ENCODE measurements around the gene TSPAN13. TPM values are rescaled to one million over a fixed set of nuclear protein-coding genes. Genes with fewer than 3 reads are reported as not detected.

TSPAN13 gene
- total and polyA plus RNA-seq, 10 of the 15 experiments (the other 5 are each of a cell fraction or from before 2014, with no cell fraction given): 0.26 to 0.37 TPM; not detected in 8

DNA sequence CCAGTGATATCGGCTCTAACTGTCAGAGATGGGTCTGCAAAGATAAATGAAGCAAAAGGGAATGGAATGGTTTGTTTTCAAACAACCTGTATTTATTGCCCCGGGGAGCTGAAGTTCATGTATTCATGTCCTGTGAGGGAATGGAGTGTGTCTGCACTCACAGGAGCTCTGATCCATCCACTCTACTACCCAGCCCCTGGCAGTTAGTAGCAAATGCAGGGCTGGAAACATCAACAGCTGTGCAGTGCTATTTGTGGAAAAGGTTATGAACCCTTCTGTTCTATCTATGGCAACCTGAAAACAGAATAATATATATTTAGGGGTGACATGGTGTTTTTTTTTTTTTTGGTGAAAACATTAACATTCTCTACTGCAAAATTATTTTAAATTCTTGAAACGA, 41.4 kb downstream of the TSPAN13 start:
- RAD21 ChIA-PET (ENCODE audit: unreplicated experiment): no interaction called here
- no peak for ATAC-seq
- Histone ChIP-seq H4K20me1 (ENCODE audit: control insufficient read depth, insufficient read depth) (no peaks in the 10 kb centered on the region), H3K9ac (ENCODE audit: control insufficient read depth, insufficient read depth, low read length) (no peak overlapping the region), H3K9me3 (replicated peaks; ENCODE audit: control insufficient read depth, insufficient read depth, low read length) (no peaks in the 10 kb centered on the region), H3K4me3 (no peak overlapping the region), H3K4me1 (ENCODE audit: control insufficient read depth, insufficient read depth, low read length) (no peaks in the 10 kb centered on the region), H3K27ac (ENCODE audit: control insufficient read depth, insufficient read depth) (no peak overlapping the region), H3K36me3 (ENCODE audit: control insufficient read depth in 2 of 2, insufficient read depth in 2 of 2, low read length in 1 of 2) (no peaks in the 10 kb centered on the region), H3K79me2 (ENCODE audit: control insufficient read depth, insufficient read depth, low read length) (no peaks in the 10 kb centered on the region), H3K27me3 (replicated peaks in 1 of 2; ENCODE audit: control insufficient read depth in 2 of 2, insufficient read depth in 2 of 2, low read length in 1 of 2) (peaks cover 0 to 2% of the 10 kb centered on the region in 2 experiments; a peak in 1 of 4 replicates), H2AFZ (ENCODE audit: control insufficient read depth, low read depth, low read length) (no peak overlapping the region), H3K4me2 (ENCODE audit: control insufficient read depth, insufficient read depth) (no peak overlapping the region)
- SMC1A ChIA-PET (ENCODE audit: uncharacterized antibody, unreplicated experiment): no interaction called here
- CTCF ChIA-PET: no interaction called here
- no peak for DNase-seq (ENCODE audit: low read depth, low spot score)
- TF ChIP-seq, protein P1, sequence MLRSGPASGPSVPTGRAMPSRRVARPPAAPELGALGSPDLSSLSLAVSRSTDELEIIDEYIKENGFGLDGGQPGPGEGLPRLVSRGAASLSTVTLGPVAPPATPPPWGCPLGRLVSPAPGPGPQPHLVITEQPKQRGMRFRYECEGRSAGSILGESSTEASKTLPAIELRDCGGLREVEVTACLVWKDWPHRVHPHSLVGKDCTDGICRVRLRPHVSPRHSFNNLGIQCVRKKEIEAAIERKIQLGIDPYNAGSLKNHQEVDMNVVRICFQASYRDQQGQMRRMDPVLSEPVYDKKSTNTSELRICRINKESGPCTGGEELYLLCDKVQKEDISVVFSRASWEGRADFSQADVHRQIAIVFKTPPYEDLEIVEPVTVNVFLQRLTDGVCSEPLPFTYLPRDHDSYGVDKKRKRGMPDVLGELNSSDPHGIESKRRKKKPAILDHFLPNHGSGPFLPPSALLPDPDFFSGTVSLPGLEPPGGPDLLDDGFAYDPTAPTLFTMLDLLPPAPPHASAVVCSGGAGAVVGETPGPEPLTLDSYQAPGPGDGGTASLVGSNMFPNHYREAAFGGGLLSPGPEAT (IDR thresholded peaks at IDR 0.05; ENCODE audit: low read depth): no peak
- TF ChIP-seq EP300 (IDR thresholded peaks at IDR 0.05; ENCODE audit: borderline replicate concordance in 1 of 2, control insufficient read depth in 1 of 2, low read depth in 2 of 2, low read length in 2 of 2) (no peak), NFIC (IDR thresholded peaks at IDR 0.05; ENCODE audit: low read depth, low read length) (no peak), SMAD1 (IDR thresholded peaks at IDR 0.05; ENCODE audit: low read depth, partially characterized antibody) (no peak), SREBF2 (IDR thresholded peaks at IDR 0.05; ENCODE audit: low read length) (no peak), STAT3 (IDR thresholded peaks at IDR 0.05; ENCODE audit: low read depth, low read length) (no peak)
- TF ChIP-seq, protein P2, sequence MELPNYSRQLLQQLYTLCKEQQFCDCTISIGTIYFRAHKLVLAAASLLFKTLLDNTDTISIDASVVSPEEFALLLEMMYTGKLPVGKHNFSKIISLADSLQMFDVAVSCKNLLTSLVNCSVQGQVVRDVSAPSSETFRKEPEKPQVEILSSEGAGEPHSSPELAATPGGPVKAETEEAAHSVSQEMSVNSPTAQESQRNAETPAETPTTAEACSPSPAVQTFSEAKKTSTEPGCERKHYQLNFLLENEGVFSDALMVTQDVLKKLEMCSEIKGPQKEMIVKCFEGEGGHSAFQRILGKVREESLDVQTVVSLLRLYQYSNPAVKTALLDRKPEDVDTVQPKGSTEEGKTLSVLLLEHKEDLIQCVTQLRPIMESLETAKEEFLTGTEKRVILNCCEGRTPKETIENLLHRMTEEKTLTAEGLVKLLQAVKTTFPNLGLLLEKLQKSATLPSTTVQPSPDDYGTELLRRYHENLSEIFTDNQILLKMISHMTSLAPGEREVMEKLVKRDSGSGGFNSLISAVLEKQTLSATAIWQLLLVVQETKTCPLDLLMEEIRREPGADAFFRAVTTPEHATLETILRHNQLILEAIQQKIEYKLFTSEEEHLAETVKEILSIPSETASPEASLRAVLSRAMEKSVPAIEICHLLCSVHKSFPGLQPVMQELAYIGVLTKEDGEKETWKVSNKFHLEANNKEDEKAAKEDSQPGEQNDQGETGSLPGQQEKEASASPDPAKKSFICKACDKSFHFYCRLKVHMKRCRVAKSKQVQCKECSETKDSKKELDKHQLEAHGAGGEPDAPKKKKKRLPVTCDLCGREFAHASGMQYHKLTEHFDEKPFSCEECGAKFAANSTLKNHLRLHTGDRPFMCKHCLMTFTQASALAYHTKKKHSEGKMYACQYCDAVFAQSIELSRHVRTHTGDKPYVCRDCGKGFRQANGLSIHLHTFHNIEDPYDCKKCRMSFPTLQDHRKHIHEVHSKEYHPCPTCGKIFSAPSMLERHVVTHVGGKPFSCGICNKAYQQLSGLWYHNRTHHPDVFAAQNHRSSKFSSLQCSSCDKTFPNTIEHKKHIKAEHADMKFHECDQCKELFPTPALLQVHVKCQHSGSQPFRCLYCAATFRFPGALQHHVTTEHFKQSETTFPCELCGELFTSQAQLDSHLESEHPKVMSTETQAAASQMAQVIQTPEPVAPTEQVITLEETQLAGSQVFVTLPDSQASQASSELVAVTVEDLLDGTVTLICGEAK (IDR thresholded peaks at IDR 0.05; ENCODE audit: borderline replicate concordance): no peak
- TF ChIP-seq, protein P3, sequence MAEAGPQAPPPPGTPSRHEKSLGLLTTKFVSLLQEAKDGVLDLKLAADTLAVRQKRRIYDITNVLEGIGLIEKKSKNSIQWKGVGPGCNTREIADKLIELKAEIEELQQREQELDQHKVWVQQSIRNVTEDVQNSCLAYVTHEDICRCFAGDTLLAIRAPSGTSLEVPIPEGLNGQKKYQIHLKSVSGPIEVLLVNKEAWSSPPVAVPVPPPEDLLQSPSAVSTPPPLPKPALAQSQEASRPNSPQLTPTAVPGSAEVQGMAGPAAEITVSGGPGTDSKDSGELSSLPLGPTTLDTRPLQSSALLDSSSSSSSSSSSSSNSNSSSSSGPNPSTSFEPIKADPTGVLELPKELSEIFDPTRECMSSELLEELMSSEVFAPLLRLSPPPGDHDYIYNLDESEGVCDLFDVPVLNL (IDR thresholded peaks at IDR 0.05; ENCODE audit: low read depth, low read length): no peak
- intact Hi-C loops (cut with micrococcal nuclease; ENCODE audit: unreplicated experiment) (no loop called here), in situ Hi-C loops (cut with MboI) (no loop called here)
- BruUV-seq (replicated peaks): no TSS peak
- POLR2A ChIA-PET: no interaction called here
- WGBS (ENCODE audit: insufficient coverage, insufficient replicate concordance, low lambda C conversion rate, missing lambda C conversion rate): 32% methylated on average over 3 of the region's 3 CpGs
- no peak for FAIRE-seq

Data from GM12878 (cell line).